ENCODE results near the gene UTP4.

DNA sequence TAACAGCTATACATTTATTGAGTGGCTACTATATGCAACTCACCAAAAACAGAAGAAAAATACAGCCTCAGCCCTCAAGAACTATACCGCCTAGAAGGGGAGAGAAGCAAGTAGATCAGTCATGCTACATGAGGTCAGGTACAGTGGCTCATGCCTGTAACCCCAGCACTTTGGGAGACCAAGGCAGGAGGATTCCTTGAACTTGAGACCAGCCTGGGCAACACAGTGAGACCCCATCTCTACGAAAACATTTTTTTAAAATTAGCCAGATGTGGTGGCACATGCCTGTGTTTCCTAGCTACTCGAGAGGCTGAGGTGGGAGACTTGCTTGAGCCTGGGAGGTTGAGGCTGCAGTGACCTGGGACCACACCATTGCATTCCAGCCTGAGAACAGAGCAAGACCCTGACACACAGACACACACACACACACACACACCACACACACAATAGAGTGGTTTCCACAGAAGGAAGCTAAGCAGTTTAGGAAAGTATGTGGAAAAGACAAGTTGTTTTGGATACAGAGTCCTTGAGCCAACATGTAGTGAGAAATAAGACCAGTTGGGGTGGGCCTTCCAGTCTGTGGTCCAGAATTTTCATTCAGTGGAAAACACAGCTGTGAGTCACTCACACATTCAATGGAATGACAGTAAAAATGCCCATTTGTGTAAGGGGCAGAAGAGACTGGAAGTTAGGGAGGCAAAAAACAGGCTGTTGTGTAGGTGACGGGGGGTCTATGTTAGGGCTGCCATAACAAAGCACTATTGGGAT lies 43.8 kb downstream of the UTP4 start:
- TF ChIP-seq, protein P1, sequence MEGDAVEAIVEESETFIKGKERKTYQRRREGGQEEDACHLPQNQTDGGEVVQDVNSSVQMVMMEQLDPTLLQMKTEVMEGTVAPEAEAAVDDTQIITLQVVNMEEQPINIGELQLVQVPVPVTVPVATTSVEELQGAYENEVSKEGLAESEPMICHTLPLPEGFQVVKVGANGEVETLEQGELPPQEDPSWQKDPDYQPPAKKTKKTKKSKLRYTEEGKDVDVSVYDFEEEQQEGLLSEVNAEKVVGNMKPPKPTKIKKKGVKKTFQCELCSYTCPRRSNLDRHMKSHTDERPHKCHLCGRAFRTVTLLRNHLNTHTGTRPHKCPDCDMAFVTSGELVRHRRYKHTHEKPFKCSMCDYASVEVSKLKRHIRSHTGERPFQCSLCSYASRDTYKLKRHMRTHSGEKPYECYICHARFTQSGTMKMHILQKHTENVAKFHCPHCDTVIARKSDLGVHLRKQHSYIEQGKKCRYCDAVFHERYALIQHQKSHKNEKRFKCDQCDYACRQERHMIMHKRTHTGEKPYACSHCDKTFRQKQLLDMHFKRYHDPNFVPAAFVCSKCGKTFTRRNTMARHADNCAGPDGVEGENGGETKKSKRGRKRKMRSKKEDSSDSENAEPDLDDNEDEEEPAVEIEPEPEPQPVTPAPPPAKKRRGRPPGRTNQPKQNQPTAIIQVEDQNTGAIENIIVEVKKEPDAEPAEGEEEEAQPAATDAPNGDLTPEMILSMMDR (conservative IDR thresholded peaks at IDR 0.05 in 1 of 2, IDR thresholded peaks at IDR 0.05 in 1 of 2; ENCODE audit: extremely low read depth in 1 of 2, insufficient read depth in 1 of 2, low read depth in 1 of 2, low read length in 2 of 2): no peak
- no peak for TF ChIP-seq EZH2 (IDR thresholded peaks at IDR 0.05; ENCODE audit: borderline replicate concordance, low read length)

Measured in mammary epithelial cell (primary cell).